WI38 (cell line): ENCODE results near the gene AFAP1.

Experiments used
- H3K4me3 ChIP-seq: 2 replicates; pipeline ENCODE4 v1.5.1; 2011; ENCODE audit warnings: low read depth, mild to moderate bottlenecking, control low read depth, low read length
- CTCF ChIP-seq: IDR thresholded peaks from 2 replicates; pipeline ENCODE4 v1.5.1; 2012; ENCODE audit warnings: low read depth, mild to moderate bottlenecking, control low read depth, low read length

Gene AFAP1

GRCh38 chr4:7766086-7766485 lies 173.6 kb downstream of the AFAP1 start:
- TF ChIP-seq CTCF = no peak
- H3K4me3 ChIP-seq = no peak overlapping the region

GRCh38 chr4:7765666-7766065 lies 174.0 kb downstream of the AFAP1 start:
- H3K4me3 ChIP-seq = no peak overlapping the region
- no peak for TF ChIP-seq CTCF

- no peak for TF ChIP-seq CTCF
- no peak overlapping the region for H3K4me3 ChIP-seq
Observed at GRCh38 chr4:7764466-7764865, 175.2 kb downstream of the AFAP1 start.

- TF ChIP-seq CTCF = no peak
- H3K4me3 ChIP-seq = no peak overlapping the region
Observed at GRCh38 chr4:7763788-7764187, 175.9 kb downstream of the AFAP1 start.

- TF ChIP-seq CTCF = no peak
- H3K4me3 ChIP-seq = no peak overlapping the region
Observed at GRCh38 chr4:7763106-7763505, 176.6 kb downstream of the AFAP1 start.

- TF ChIP-seq CTCF = no peak
- H3K4me3 ChIP-seq = no peak overlapping the region
Observed at GRCh38 chr4:7762376-7763030, 177.2 kb downstream of the AFAP1 start.

- H3K4me3 ChIP-seq = no peak overlapping the region
- peak; percentile 62 for TF ChIP-seq CTCF
Observed at GRCh38 chr4:7761720-7762119, 177.9 kb downstream of the AFAP1 start.
